Mammary epithelial cell (primary cell): Measurements from ENCODE around the gene DCAF4.

ENCODE experiments used
- EZH2 ChIP-seq: IDR thresholded peaks from 2 replicates; pipeline ENCODE4 v1.6.1; 2012; ENCODE audit warnings: low read length, inconsistent platforms, borderline replicate concordance
- TF ChIP-seq, protein P1 (sequence below), 2 donors: IDR thresholded peaks in 1 of 2; conservative IDR thresholded peaks in 1 of 2; 2 replicates each; pipeline ENCODE4 v1.5.1; 2011 to 2012; ENCODE audit warnings: inconsistent platforms in 2 of 2, low read length in 2 of 2, mild to moderate bottlenecking in 2 of 2, control low read depth in 1 of 2, low read depth in 1 of 2; ENCODE audit not compliant: insufficient read depth in 1 of 2; ENCODE audit errors: extremely low read depth in 1 of 2

DNA sequence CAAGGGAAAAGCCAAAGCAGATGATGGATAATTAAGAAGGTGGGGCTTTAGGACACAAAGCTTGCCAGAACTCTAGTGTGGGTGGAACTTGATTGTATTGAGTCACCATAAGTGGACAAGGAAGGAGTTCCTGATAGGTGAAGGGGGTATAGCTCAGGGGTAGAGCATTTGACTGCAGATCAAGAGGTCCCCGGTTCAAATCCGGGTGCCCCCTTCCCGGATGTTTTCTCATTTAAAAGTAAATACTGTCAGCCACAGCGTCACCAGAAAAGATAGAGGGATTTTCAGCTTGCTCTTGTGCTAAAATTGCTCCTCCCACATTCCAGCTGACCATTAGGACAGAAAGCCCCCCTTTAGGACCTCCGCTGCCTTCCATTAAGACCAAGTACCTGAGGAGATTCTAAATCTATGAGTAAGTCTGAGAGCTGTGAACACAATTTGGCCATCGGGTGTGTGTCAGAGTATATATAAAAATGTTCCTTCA is 36.6 kb downstream of the DCAF4 start:
- no peak for TF ChIP-seq EZH2
- TF ChIP-seq, protein P1, sequence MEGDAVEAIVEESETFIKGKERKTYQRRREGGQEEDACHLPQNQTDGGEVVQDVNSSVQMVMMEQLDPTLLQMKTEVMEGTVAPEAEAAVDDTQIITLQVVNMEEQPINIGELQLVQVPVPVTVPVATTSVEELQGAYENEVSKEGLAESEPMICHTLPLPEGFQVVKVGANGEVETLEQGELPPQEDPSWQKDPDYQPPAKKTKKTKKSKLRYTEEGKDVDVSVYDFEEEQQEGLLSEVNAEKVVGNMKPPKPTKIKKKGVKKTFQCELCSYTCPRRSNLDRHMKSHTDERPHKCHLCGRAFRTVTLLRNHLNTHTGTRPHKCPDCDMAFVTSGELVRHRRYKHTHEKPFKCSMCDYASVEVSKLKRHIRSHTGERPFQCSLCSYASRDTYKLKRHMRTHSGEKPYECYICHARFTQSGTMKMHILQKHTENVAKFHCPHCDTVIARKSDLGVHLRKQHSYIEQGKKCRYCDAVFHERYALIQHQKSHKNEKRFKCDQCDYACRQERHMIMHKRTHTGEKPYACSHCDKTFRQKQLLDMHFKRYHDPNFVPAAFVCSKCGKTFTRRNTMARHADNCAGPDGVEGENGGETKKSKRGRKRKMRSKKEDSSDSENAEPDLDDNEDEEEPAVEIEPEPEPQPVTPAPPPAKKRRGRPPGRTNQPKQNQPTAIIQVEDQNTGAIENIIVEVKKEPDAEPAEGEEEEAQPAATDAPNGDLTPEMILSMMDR (conservative IDR thresholded peaks at IDR 0.05 in 1 of 2, IDR thresholded peaks at IDR 0.05 in 1 of 2; ENCODE audit: extremely low read depth in 1 of 2, insufficient read depth in 1 of 2, low read depth in 1 of 2, low read length in 2 of 2) = no peak
